Neural crest cell (in vitro differentiated cells): ENCODE data around the gene SLC13A3. TPM values are rescaled to one million over a fixed set of nuclear protein-coding genes. Genes with fewer than 3 reads are reported as not detected.

Experiments
- DNase-seq: peaks from one replicate; pipeline ENCODE4 v3.0.0; 2021; ENCODE audit warnings: low read depth, mixed read lengths, low spot score
- H3K27ac Mint-ChIP-seq: one replicate; pipeline ENCODE4 v1.8.0; 2021; ENCODE audit warnings: mild to moderate bottlenecking, mixed read lengths; ENCODE audit not compliant: unreplicated experiment
- H3K27me3 Mint-ChIP-seq: 2 replicates; pipeline ENCODE4 v1.8.0; 2021; ENCODE audit warnings: low read depth, mild to moderate bottlenecking, mixed read lengths
- H3K36me3 Mint-ChIP-seq: 2 replicates; pipeline ENCODE4 v1.8.0; 2021; ENCODE audit warnings: low read depth, mild to moderate bottlenecking, mixed read lengths
- H3K4me1 Mint-ChIP-seq: 2 replicates; pipeline ENCODE4 v1.8.0; 2021; ENCODE audit warnings: mixed read lengths
- H3K4me3 Mint-ChIP-seq: one replicate; pipeline ENCODE4 v1.8.0; 2021; ENCODE audit warnings: mild to moderate bottlenecking, mixed read lengths
- H3K9me3 Mint-ChIP-seq: 2 replicates; pipeline ENCODE4 v1.8.0; 2021; ENCODE audit warnings: mixed read lengths
- total RNA-seq: library from RNA; stranded (reverse); gene quantifications from 2 replicates; pipeline ENCODE4 v1.2.1, GENCODE V29; 2021
- TF ChIP-seq, protein P1 (sequence below): fragments of 200-600 bp; sonication (generic); conservative IDR thresholded peaks from 2 replicates; pipeline ENCODE4 v1.5.0; 2021; ENCODE audit warnings: antibody characterized with exemption, mild to moderate bottlenecking

Gene SLC13A3
- total RNA-seq, 1 donor from 2014 or later: 6.7 TPM

GRCh38 chr20:46512943-46513844 is 138.1 kb downstream of the SLC13A3 start, which contains the start of gene ZNF334:
Gene ZNF334, minus strand, starts transcription at chr20:46513559. Its CDS starts 1,457 bp downstream, at chr20:46512102.
- H3K4me3 Mint-ChIP-seq: peak within 1 kb of the TSS; percentile 96
- H3K36me3 Mint-ChIP-seq: peaks cover 31% of the 10 kb centered on the region
- peaks cover 20% of the 10 kb centered on the region for H3K4me1 Mint-ChIP-seq
- peak within 1 kb of the TSS; percentile 96 for H3K27ac Mint-ChIP-seq
- DNase-seq: peak; percentile 65
- H3K27me3 Mint-ChIP-seq: peaks cover 18% of the 10 kb centered on the region
- H3K9me3 Mint-ChIP-seq: peaks cover 12% of the 10 kb centered on the region
- TF ChIP-seq, protein P1, sequence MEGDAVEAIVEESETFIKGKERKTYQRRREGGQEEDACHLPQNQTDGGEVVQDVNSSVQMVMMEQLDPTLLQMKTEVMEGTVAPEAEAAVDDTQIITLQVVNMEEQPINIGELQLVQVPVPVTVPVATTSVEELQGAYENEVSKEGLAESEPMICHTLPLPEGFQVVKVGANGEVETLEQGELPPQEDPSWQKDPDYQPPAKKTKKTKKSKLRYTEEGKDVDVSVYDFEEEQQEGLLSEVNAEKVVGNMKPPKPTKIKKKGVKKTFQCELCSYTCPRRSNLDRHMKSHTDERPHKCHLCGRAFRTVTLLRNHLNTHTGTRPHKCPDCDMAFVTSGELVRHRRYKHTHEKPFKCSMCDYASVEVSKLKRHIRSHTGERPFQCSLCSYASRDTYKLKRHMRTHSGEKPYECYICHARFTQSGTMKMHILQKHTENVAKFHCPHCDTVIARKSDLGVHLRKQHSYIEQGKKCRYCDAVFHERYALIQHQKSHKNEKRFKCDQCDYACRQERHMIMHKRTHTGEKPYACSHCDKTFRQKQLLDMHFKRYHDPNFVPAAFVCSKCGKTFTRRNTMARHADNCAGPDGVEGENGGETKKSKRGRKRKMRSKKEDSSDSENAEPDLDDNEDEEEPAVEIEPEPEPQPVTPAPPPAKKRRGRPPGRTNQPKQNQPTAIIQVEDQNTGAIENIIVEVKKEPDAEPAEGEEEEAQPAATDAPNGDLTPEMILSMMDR: no peak

- Mint-ChIP-seq H3K4me1 (peaks cover 20% of the 10 kb centered on the region), H3K4me3 (no peak overlapping the region), H3K9me3 (peaks cover 28% of the 10 kb centered on the region), H3K36me3 (peaks cover 58% of the 10 kb centered on the region), H3K27me3 (no peaks in the 10 kb centered on the region), H3K27ac (no peak overlapping the region)
- no peak for DNase-seq
- TF ChIP-seq, protein P1: no peak
Observed at GRCh38 chr20:46509523-46509922, 141.7 kb downstream of the SLC13A3 start.

Other genes with a start within 250 kb of the SLC13A3 start
- gene ELMO2, start 244.8 kb downstream of the SLC13A3 start, total RNA-seq: 62.4 and 70.1 TPM in 2 replicates
- 21.0 and 21.4 TPM in 2 replicates for gene ZNF334, start 137.9 kb downstream of the SLC13A3 start, total RNA-seq
- gene OCSTAMP, start 100.8 kb downstream of the SLC13A3 start, total RNA-seq: 0.14 and 0.26 TPM in 2 replicates
- 19.5 and 19.8 TPM in 2 replicates for gene TP53RK, start 38.0 kb upstream of the SLC13A3 start, total RNA-seq
- gene SLC2A10, start 58.2 kb upstream of the SLC13A3 start, total RNA-seq: 11.3 and 12.7 TPM in 2 replicates
- 1.3 and 1.4 TPM in 2 replicates for gene EYA2, start 243.4 kb upstream of the SLC13A3 start, total RNA-seq